Erythroblast (primary cell): ENCODE results near the gene KANK4.

Experiments
- GATA1 ChIP-seq: IDR thresholded peaks from 2 replicates; pipeline ENCODE4 v1.6.1; 2011; ENCODE audit warnings: low read depth, mild to moderate bottlenecking, control low read depth, low read length, moderate library complexity
- POLR2A ChIP-seq: IDR thresholded peaks from 2 replicates; pipeline ENCODE4 v1.6.1; 2011; ENCODE audit warnings: mild to moderate bottlenecking, low read length

GRCh38 chr1:62358665-62359373, 39.6 kb upstream of the KANK4 start:
- TF ChIP-seq POLR2A (no peak), GATA1 (no peak)
